H9 (cell line): Measurements from ENCODE around the gene RPL29. TPM values are rescaled to one million over a fixed set of nuclear protein-coding genes. Genes with fewer than 3 reads are reported as not detected.

Experiments used
- DNase-seq: peaks from one replicate; pipeline ENCODE4 v3.0.0-alpha.2; 2017
- H2AFZ ChIP-seq: one replicate; pipeline ENCODE4 v1.6.1; 2013; ENCODE audit warnings: mild to moderate bottlenecking, low read length, control low read depth, moderate library complexity
- H2AK5ac ChIP-seq: 2 replicates; pipeline ENCODE4 v1.6.1; 2013; ENCODE audit warnings: low read length, control low read depth, mixed read lengths; ENCODE audit not compliant: insufficient read length
- H2BK120ac ChIP-seq: one replicate; pipeline ENCODE4 v1.6.1; 2013; ENCODE audit warnings: low read depth, mild to moderate bottlenecking, low read length, control low read depth, inconsistent platforms; ENCODE audit not compliant: poor library complexity, severe bottlenecking
- H2BK12ac ChIP-seq: 2 replicates; pipeline ENCODE4 v1.6.1; 2013; ENCODE audit warnings: low read length, control low read depth, mixed read lengths, low read depth; ENCODE audit not compliant: insufficient read length
- H2BK15ac ChIP-seq: 2 replicates; pipeline ENCODE4 v1.6.1; 2013; ENCODE audit warnings: low read depth, low read length, control low read depth
- H2BK20ac ChIP-seq: one replicate; pipeline ENCODE4 v1.6.1; 2013; ENCODE audit warnings: low read depth, mild to moderate bottlenecking, low read length, control low read depth, inconsistent platforms; ENCODE audit not compliant: poor library complexity, severe bottlenecking
- H2BK5ac ChIP-seq: 2 replicates; pipeline ENCODE4 v1.6.1; 2013; ENCODE audit warnings: low read length, control low read depth, mixed read lengths; ENCODE audit not compliant: insufficient read length
- H3K14ac ChIP-seq: 2 replicates; pipeline ENCODE4 v1.6.1; 2013; ENCODE audit warnings: low read length, control low read depth; ENCODE audit not compliant: insufficient read depth
- H3K18ac ChIP-seq: 2 replicates; pipeline ENCODE4 v1.6.1; 2013; ENCODE audit warnings: low read depth, mild to moderate bottlenecking, mixed read lengths, low read length, control low read depth; ENCODE audit not compliant: insufficient read length
- H3K23ac ChIP-seq: 2 replicates; pipeline ENCODE4 v1.6.1; 2013; ENCODE audit warnings: low read length, control low read depth, mixed read lengths, low read depth; ENCODE audit not compliant: insufficient read length
- H3K23me2 ChIP-seq: 2 replicates; pipeline ENCODE4 v1.6.1; 2013; ENCODE audit warnings: low read depth, mild to moderate bottlenecking, mixed read lengths, low read length, control low read depth; ENCODE audit not compliant: insufficient read length, poor library complexity, severe bottlenecking
- H3K27ac ChIP-seq: 2 replicates; pipeline ENCODE4 v1.5.1; 2013; ENCODE audit warnings: low read length, control low read depth, mixed read lengths, low read depth; ENCODE audit not compliant: insufficient read length
- H3K27me3 ChIP-seq: 2 replicates; pipeline ENCODE4 v1.6.1; 2013; ENCODE audit warnings: low read length, control low read depth, inconsistent platforms; ENCODE audit not compliant: insufficient read depth
- H3K4ac ChIP-seq: 2 replicates; pipeline ENCODE4 v1.6.1; 2013; ENCODE audit warnings: low read depth, mild to moderate bottlenecking, control low read depth, inconsistent platforms, low read length, moderate library complexity
- H3K4me1 ChIP-seq: 2 replicates; pipeline ENCODE4 v1.6.1; 2013; ENCODE audit warnings: low read length, control low read depth, inconsistent platforms; ENCODE audit not compliant: insufficient read depth
- H3K4me2 ChIP-seq: 2 replicates; pipeline ENCODE4 v1.6.1; 2013; ENCODE audit warnings: low read length, control low read depth, mixed read lengths; ENCODE audit not compliant: insufficient read length, insufficient read depth
- H3K56ac ChIP-seq: 2 replicates; pipeline ENCODE4 v1.6.1; 2013; ENCODE audit warnings: low read depth, mild to moderate bottlenecking, mixed read lengths, low read length, control low read depth; ENCODE audit not compliant: insufficient read length
- H3K79me1 ChIP-seq: 2 replicates; pipeline ENCODE4 v1.6.1; 2013; ENCODE audit warnings: low read depth, mild to moderate bottlenecking, moderate library complexity, low read length, control low read depth, inconsistent platforms; ENCODE audit not compliant: insufficient read depth, poor library complexity, severe bottlenecking
- H3K79me2 ChIP-seq: 2 replicates; pipeline ENCODE4 v1.6.1; 2013; ENCODE audit warnings: low read length, control low read depth, inconsistent platforms; ENCODE audit not compliant: insufficient read depth
- H3K9ac ChIP-seq: 2 replicates; pipeline ENCODE4 v1.6.1; 2013; ENCODE audit warnings: low read length, control low read depth, mixed read lengths; ENCODE audit not compliant: insufficient read length; ENCODE audit errors: extremely low read depth
- H3K9me3 ChIP-seq: one replicate; pipeline ENCODE4 v1.6.1; 2013; ENCODE audit warnings: low read depth, low read length, inconsistent platforms; ENCODE audit not compliant: control insufficient read depth
- H3T11ph ChIP-seq: one replicate; pipeline ENCODE4 v1.6.1; 2013; ENCODE audit warnings: mild to moderate bottlenecking, low read length, control low read depth, inconsistent platforms
- H4K20me1 ChIP-seq: one replicate; pipeline ENCODE4 v1.6.1; 2013; ENCODE audit not compliant: control insufficient read depth, insufficient read length, insufficient read depth
- H4K5ac ChIP-seq: 2 replicates; pipeline ENCODE4 v1.6.1; 2013; ENCODE audit warnings: low read depth, mild to moderate bottlenecking, mixed read lengths, low read length, control low read depth; ENCODE audit not compliant: insufficient read length
- H4K8ac ChIP-seq: replicated peaks from 2 replicates; pipeline ENCODE4 v1.6.1; 2013; ENCODE audit warnings: low read length, control low read depth, mixed read lengths, low read depth; ENCODE audit not compliant: insufficient read length
- H4K91ac ChIP-seq: 2 replicates; pipeline ENCODE4 v1.6.1; 2013; ENCODE audit warnings: low read depth, mild to moderate bottlenecking, moderate library complexity, mixed read lengths, low read length, control low read depth; ENCODE audit not compliant: insufficient read length
- H3K27ac Mint-ChIP-seq, 3 experiments: 2 replicates in 2 of 3; 3 replicates in 1 of 3; pipeline ENCODE4 v1.8.0; 2020 to 2021; ENCODE audit warnings: mixed read lengths in 3 of 3, mild to moderate bottlenecking in 1 of 3, moderate library complexity in 1 of 3
- H3K27me3 Mint-ChIP-seq: 2 replicates; pipeline ENCODE4 v1.8.0; 2021; ENCODE audit warnings: low read depth, mild to moderate bottlenecking, moderate library complexity, mixed read lengths
- H3K36me3 Mint-ChIP-seq, 3 experiments: 2 replicates in 2 of 3; 3 replicates in 1 of 3; pipeline ENCODE4 v1.8.0; 2020 to 2021; ENCODE audit warnings: low read depth in 3 of 3, mixed read lengths in 3 of 3; ENCODE audit not compliant: insufficient read depth in 1 of 3
- H3K4me1 Mint-ChIP-seq, 2 experiments: 2 replicates each; pipeline ENCODE4 v1.8.0; 2020; ENCODE audit warnings: mixed read lengths in 2 of 2
- H3K4me3 Mint-ChIP-seq, 2 experiments: 2 replicates in 1 of 2; 3 replicates in 1 of 2; pipeline ENCODE4 v1.8.0; 2020 to 2021; ENCODE audit warnings: mild to moderate bottlenecking in 2 of 2, mixed read lengths in 2 of 2, moderate library complexity in 1 of 2
- H3K9me3 Mint-ChIP-seq, 2 experiments: 2 replicates in 1 of 2; 3 replicates in 1 of 2; pipeline ENCODE4 v1.8.0; 2020; ENCODE audit warnings: mild to moderate bottlenecking in 2 of 2, mixed read lengths in 2 of 2, moderate library complexity in 1 of 2
- WGBS: extraction: QIAGEN DNeasy Blood & Tissue Kit; methylation state at CpG from one replicate; pipeline ENCODE4 v1.1.7; 2013; ENCODE audit warnings: missing lambda C conversion rate, low lambda C conversion rate, mixed read lengths; ENCODE audit not compliant: insufficient read length; ENCODE audit errors: extremely low coverage; 5-methylcytosine and 5-hydroxymethylcytosine counted together
- total RNA-seq: library from RNA; stranded (reverse); gene quantifications from 2 replicates; pipeline ENCODE4 v1.2.1, GENCODE V29; 2021
- TF ChIP-seq, protein P1 (sequence below): fragments of 200-600 bp; sonication (generic); conservative IDR thresholded peaks from 3 replicates; pipeline ENCODE4 v1.8.0; 2021; ENCODE audit warnings: antibody characterized with exemption, mild to moderate bottlenecking

The RPL29 gene
- total RNA-seq, 1 experiment from 2014 or later: 1,592 TPM

DNA sequence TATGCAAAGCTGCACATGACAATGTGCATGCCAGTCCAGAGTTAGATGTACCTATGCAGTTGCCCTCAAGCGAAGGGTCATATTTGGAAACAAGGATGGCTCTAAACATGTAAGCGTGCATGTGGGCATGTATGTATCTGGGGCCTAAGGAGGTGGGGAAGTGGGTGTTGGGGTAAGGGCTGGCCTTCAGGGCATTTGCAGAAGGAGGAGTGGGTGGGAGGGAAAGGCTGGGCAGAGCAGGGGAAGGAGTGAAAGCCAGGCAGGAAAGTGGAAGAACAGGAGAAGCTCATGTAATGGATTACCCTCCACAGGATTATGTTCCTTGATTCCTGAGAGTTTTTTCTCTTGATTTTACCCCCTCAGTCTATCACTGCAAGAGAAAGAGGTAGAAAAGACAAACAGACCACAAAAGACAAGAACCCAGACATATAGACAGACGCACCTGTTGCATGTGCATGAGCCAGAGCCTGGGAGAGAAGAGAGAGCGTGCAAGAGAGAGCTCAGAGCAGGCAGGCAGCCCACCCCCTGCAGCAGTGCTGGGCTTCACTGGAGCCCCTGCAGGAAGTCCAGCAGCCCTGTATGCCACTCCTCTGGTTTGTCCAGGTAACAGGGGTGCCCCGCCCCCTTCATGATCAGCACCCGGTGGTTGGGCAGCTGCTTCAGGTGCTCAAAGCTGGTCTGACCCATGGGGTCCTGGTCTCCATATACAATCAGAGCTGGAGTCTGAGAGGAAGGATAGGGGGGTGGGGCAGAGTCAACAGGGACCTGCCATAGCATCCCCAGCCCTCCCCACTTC is 26.6 kb downstream of the RPL29 start:
- Histone ChIP-seq H3K27ac (no peak overlapping the region), H3K4me2 (peak overlapping the region; percentile 29), H3K23me2 (peaks cover 11% of the 10 kb centered on the region), H3T11ph (no peak overlapping the region), H2AK5ac (no peak overlapping the region), H3K27me3 (no peaks in the 10 kb centered on the region), H3K56ac (no peak overlapping the region), H2BK12ac (no peak overlapping the region), H2BK20ac (no peak overlapping the region), H4K5ac (no peak overlapping the region), H3K9me3 (no peaks in the 10 kb centered on the region), H3K4me1 (peaks cover 11% of the 10 kb centered on the region; the same call in 1 of the 2 replicates), H2AFZ (no peak overlapping the region), H2BK15ac (no peak overlapping the region), H2BK120ac (no peak overlapping the region), H3K18ac (no peak overlapping the region), H3K79me2 (no peaks in the 10 kb centered on the region), H3K4ac (no peak overlapping the region), H3K9ac (no peak overlapping the region), H3K23ac (no peak overlapping the region), H3K79me1 (no peaks in the 10 kb centered on the region), H4K8ac (no peak overlapping the region), H4K20me1 (no peaks in the 10 kb centered on the region), H2BK5ac (no peak overlapping the region), H4K91ac (no peak overlapping the region), H3K14ac (no peak overlapping the region)
- Mint-ChIP-seq H3K4me1 (peaks cover 40 to 63% of the 10 kb centered on the region in 2 experiments), H3K36me3 (peaks cover 0 to 5% (median 2%) of the 10 kb centered on the region in 3 experiments; a peak in 4 of 7 replicates), H3K9me3 (no peaks in the 10 kb centered on the region), H3K27me3 (peaks cover 26% of the 10 kb centered on the region), H3K4me3 (peak overlapping the region; percentile 80 to 89), H3K27ac (peak overlapping the region in 2 of 3 experiments; percentile 49 to 77; a peak in 4 of 7 replicates)
- TF ChIP-seq, protein P1, sequence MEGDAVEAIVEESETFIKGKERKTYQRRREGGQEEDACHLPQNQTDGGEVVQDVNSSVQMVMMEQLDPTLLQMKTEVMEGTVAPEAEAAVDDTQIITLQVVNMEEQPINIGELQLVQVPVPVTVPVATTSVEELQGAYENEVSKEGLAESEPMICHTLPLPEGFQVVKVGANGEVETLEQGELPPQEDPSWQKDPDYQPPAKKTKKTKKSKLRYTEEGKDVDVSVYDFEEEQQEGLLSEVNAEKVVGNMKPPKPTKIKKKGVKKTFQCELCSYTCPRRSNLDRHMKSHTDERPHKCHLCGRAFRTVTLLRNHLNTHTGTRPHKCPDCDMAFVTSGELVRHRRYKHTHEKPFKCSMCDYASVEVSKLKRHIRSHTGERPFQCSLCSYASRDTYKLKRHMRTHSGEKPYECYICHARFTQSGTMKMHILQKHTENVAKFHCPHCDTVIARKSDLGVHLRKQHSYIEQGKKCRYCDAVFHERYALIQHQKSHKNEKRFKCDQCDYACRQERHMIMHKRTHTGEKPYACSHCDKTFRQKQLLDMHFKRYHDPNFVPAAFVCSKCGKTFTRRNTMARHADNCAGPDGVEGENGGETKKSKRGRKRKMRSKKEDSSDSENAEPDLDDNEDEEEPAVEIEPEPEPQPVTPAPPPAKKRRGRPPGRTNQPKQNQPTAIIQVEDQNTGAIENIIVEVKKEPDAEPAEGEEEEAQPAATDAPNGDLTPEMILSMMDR: no peak
- peak; percentile 67 for DNase-seq
- no CpG with 5 or more reads among the region's 6 CpGs for WGBS
